T-helper 2 cell treated with Interferon-gamma antibody and Interleukin-4, amounts not matched to agents 100 ng/mL and 5 ng/mL, for 36 hours (primary cell): ENCODE measurements around the gene CCNK. TPM values are rescaled to one million over a fixed set of nuclear protein-coding genes. Genes with fewer than 3 reads are reported as not detected.

Experiments used
- intact Hi-C: fragments of 100-400 bp; cut with micrococcal nuclease; formaldehyde crosslinking; loops from one replicate; pipeline ENCODE4 v1.15.1; 2023
- total RNA-seq: library from RNA; stranded (reverse); gene quantifications from 2 replicates; pipeline ENCODE4 v1.2.3, GENCODE V29; 2022

Gene CCNK
- total RNA-seq, 1 donor from 2014 or later, result 74.8 TPM

DNA sequence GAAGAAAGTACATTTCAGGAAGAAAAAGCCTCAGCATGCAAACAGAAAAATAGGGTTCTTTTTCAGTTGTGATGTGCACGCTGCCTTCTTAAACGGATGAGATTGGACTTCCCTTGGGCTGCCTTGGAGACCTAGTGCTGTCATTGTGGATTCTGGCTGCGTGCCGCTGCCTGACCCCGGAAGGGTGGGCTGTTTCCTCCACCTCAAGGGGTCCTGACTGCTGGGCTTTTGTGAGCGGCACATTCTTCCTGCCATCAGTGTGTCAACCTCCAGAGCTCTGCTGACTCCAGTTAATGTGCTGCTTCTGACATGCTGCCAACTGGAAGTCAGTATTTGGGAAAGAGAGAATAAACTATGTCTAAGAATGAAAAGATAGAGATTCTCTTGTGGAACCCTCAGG, 25.1 kb downstream of the CCNK start:
- intact Hi-C loops, result no loop called here

GRCh38 chr14:99507860-99508640, 26.8 kb downstream of the CCNK start:
- intact Hi-C loops, result no loop called here

GRCh38 chr14:99508896-99509629, 27.9 kb downstream of the CCNK start:
- intact Hi-C loops, result no loop called here

DNA sequence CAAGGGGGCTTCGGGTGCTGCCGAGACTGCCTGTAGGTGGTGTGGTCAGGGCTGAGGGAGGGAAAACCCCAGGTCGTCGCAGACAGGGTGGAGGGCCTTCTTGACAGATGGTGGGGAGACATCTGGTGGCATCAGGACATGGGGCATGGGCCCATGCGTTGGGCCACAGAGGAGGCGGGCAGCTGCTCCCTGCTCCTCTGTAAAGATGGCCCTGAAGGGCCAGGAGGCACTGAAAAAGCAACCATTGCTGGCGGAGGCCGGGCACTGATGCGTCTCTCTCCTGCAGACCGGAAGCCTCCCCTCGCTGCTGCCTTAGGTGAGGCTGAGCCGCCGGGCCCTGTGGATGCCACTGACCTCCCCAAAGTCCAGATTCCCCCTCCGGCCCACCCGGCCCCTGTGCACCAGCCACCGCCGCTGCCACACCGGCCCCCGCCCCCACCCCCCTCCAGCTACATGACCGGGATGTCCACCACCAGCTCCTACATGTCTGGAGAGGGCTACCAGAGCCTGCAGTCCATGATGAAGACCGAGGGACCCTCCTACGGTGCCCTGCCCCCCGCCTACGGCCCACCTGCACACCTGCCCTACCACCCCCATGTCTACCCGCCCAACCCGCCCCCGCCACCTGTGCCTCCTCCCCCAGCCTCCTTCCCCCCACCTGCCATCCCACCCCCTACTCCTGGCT, 28.8 kb downstream of the CCNK start:
- intact Hi-C loops, result loop anchor here (10.0 kb wide), 1 partner anchor 375 kb away; no protein-coding TSS in a partner anchor

DNA sequence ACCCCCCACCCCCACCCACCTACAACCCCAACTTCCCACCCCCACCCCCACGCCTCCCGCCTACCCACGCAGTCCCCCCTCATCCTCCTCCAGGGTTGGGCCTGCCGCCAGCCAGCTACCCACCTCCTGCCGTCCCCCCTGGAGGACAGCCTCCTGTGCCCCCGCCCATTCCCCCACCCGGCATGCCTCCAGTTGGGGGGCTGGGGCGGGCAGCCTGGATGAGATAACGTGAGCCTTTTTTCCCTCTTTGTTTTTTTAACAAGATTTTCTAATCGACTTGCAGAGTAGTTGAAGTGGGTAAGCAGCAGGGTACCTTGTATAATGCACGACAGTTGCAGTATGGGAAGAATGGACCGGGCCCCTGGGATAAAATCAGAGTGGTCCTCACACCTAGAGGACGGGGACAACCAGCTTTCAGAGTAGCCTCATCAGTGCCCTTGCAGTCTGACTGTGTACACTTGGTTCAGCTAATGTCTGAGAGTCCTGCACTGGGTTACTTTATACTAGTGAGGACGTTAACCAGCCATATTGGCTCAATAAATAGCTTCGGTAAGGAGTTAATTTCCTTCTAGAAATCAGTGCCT, 29.4 kb downstream of the CCNK start:
- intact Hi-C loops, result loop anchor here (10.0 kb wide), 1 partner anchor 374 kb away; no protein-coding TSS in a partner anchor

DNA sequence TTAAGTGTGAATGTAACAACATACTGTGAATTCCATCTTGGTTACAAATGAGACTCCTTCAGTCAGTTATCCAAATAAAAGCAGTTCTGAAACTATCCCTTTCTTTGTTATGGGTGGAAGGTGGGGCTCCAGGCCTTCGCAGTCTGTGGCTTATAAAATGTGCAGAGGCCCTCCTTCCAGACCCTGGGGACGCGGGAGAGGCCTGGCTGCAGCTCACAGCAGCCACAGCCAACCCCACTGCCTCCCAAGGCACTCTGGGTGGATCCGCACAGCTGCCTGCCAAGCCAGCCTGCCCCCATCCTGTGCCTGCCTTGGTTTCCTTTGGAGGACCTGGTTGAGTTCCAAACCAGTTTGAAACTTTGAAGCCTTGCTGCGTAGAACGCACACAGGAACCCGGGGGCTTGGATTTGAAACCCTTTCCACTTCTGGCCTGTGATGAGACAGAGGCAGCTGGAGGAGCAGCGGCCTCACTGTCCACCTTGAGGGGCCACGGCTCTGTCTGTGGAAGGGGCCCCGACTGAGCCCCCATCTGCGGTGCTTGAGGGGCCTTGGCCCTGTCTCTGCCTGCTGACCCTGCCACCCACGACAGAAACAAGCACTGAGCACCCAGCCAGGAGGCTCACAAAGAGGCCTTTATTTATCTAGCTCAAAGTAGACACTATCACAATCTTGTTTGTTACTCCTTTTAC, 30.4 kb downstream of the CCNK start:
- intact Hi-C loops, result loop anchor here (10.0 kb wide), 1 partner anchor 373 kb away; no protein-coding TSS in a partner anchor

GRCh38 chr14:99512110-99512449, 30.9 kb downstream of the CCNK start:
- intact Hi-C loops, result loop anchor here (10.0 kb wide), 1 partner anchor 373 kb away; no protein-coding TSS in a partner anchor

DNA sequence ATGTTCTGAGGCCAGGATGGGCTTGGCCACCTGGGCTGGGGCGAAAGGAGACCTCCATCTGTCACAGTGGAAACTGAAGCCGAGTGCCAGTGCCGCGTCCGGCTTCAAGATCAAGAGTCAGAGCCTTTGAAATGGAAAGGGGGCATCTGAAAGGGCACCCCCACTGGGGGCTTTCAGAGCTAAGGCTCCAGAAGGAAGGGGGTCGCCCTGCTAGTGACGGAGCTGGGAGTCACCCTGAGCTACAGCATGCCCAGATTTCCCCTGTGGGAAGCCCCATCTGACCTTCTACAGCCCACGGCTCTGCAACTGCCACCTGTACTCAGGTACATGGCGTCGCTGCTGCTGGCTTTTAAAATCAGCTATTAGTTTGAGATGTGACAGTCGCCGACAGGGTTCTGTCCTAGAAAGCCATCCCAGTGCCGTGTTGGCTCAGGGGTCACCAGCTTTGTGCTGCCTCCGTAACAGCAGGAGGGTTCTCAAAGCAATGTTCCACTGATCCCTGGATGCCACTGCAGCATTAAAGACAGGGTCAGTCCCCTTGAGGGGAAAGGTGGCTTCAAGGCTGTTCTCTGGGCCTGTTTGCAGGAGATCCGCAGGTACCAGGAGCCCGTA, 31.5 kb downstream of the CCNK start:
- intact Hi-C loops, result loop anchor here (10.0 kb wide), 1 partner anchor 372 kb away; no protein-coding TSS in a partner anchor

GRCh38 chr14:99513183-99513694, 32.0 kb downstream of the CCNK start:
- intact Hi-C loops, result loop anchor here (10.0 kb wide), 1 partner anchor 372 kb away; no protein-coding TSS in a partner anchor

GRCh38 chr14:99513946-99514551, 32.8 kb downstream of the CCNK start:
- intact Hi-C loops, result loop anchor here (10.0 kb wide), 1 partner anchor 371 kb away; no protein-coding TSS in a partner anchor

GRCh38 chr14:99514552-99515300, 33.5 kb downstream of the CCNK start:
- intact Hi-C loops, result loop anchor here (10.0 kb wide), 1 partner anchor 370 kb away; no protein-coding TSS in a partner anchor

GRCh38 chr14:99515301-99516155, 34.3 kb downstream of the CCNK start:
- intact Hi-C loops, result loop anchor here (10.0 kb wide), 1 partner anchor 369 kb away; no protein-coding TSS in a partner anchor

- intact Hi-C loops, result loop anchor here (10.0 kb wide), 1 partner anchor 368 kb away; no protein-coding TSS in a partner anchor
Observed at GRCh38 chr14:99516156-99516870, 35.1 kb downstream of the CCNK start.

GRCh38 chr14:99516871-99517642, 35.8 kb downstream of the CCNK start:
- intact Hi-C loops, result loop anchor here (10.0 kb wide), 1 partner anchor 368 kb away; no protein-coding TSS in a partner anchor

DNA sequence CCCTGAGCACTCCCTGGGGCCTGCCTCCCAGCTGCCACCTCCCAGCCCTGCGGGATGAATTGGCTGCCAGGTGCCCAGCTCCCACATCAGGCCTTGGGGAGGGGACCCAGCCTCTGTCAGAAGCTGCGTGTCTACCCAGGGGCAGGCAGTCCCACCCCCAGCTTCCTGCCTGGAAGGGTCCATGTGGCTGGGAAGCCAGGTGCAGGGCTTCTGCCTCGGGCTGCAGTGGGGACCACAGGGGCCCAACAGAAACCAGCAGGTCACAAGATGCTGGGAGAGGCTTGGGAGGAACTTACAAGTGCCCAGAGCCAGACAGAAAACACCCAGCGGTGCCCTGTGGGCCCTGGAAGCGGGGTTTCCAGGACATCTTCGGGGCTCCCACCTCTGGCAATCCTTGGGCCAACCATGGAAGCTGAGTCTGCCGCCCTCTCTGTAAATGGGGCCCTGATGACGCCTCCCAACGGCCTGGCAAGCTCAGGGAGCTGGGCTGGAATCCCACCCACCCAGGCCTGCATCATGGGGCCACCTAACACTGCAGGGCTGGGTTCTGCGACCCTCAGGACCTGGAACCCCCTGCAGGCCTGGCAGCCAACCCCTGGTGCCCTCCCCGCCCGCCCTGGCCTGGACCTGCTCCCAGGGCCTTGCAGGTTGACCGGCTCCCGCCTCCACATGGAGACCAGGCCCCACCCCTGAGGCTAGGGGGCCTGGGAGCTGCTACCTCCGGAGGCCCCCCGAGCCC, 36.6 kb downstream of the CCNK start:
- intact Hi-C loops, result loop anchor here (1.0 to 10.0 kb wide), 2 partner anchors 111 to 367 kb away; no protein-coding TSS in a partner anchor
